A549 (cell line): Measurements from ENCODE around the gene TMOD2.

Experiments
- CHD2 ChIP-seq: fragments of 150-350 bp; IDR thresholded peaks from 2 replicates; pipeline ENCODE4 v1.6.1; 2014; ENCODE audit warnings: low read length; ENCODE audit not compliant: partially characterized antibody
- CTCF ChIP-seq: fragments of >200 bp; sonication (Bioruptor Twin); formaldehyde crosslinking; IDR thresholded peaks from 3 replicates; pipeline ENCODE4 v1.5.1; 2016
- HDAC2 ChIP-seq: fragments of 200-600 bp; sonication (generic); IDR thresholded peaks from 2 replicates; pipeline ENCODE4 v1.6.1; 2016
- MAFK ChIP-seq: fragments of 450-650 bp; IDR thresholded peaks from 2 replicates; pipeline ENCODE4 v1.6.1; 2014; ENCODE audit not compliant: partially characterized antibody
- RAD21 ChIP-seq, 2 experiments: fragments of >200 bp in 1 of 2; sonication (Bioruptor Twin) in 1 of 2; formaldehyde crosslinking in 1 of 2; IDR thresholded peaks in 1 of 2; conservative IDR thresholded peaks in 1 of 2; 2 replicates in 1 of 2; 3 replicates in 1 of 2; pipeline ENCODE4 v1.6.1; 2012 to 2018; ENCODE audit warnings: inconsistent platforms in 1 of 2
- SMC3 ChIP-seq: fragments of >200 bp; sonication (Bioruptor Twin); formaldehyde crosslinking; IDR thresholded peaks from 3 replicates; pipeline ENCODE4 v1.6.1; 2018; ENCODE audit warnings: inconsistent platforms
- ZFP36 ChIP-seq: fragments of 450-650 bp; IDR thresholded peaks from 2 replicates; pipeline ENCODE4 v1.6.1; 2014; ENCODE audit warnings: borderline replicate concordance; ENCODE audit not compliant: partially characterized antibody

- TF ChIP-seq MAFK (no peak), CTCF (no peak), CHD2 (no peak), HDAC2 (no peak), ZFP36 (no peak), RAD21 (conservative IDR thresholded peaks at IDR 0.05 in 1 of 2, IDR thresholded peaks at IDR 0.05 in 1 of 2) (no peak), SMC3 (no peak)
Observed at GRCh38 chr15:51849860-51850259, 98.5 kb downstream of the TMOD2 start.
